ENCODE measurements around the gene EFHD2. TPM values are rescaled to one million over a fixed set of nuclear protein-coding genes. Genes with fewer than 3 reads are reported as not detected.
"Not testable (repeated sequence)": the region's sequence is repeated elsewhere in the genome, so short reads cannot be mapped to it uniquely, and the experiment has no call there.

Gene EFHD2
- total RNA-seq, 1 donor from 2014 or later, result 19.5 TPM

DNA sequence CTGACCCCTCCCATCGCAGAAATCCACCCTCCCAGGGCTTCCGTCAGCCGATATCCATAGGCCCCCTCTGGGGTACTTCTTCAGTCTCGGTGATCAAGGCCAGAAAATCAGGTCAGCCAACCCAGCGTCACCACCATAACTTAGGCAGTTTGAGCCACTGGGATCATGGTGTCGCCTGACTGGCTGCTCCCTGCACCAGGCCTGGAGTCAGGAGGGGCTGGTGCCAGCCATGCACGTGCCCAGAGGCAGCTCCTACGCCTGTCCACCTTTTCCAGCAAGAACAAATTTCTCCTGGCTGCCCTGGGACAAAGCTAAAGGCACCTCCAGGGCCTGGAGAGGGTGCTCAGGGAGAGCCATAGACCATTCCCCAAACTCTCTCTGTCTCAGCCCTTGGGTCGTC lies 23.8 kb downstream of the EFHD2 start:
- Mint-ChIP-seq H3K9me3 (no peaks in the 10 kb centered on the region), H3K36me3 (no peaks in the 10 kb centered on the region), H3K27me3 (no peaks in the 10 kb centered on the region), H3K4me3 (no peak overlapping the region), H3K4me1 (ENCODE audit: unreplicated experiment) (peaks cover 3% of the 10 kb centered on the region), H3K27ac (no peak overlapping the region)
- DNase-seq (ENCODE audit: extremely low spot score, unreplicated experiment), result no peak
- TF ChIP-seq, protein P1, sequence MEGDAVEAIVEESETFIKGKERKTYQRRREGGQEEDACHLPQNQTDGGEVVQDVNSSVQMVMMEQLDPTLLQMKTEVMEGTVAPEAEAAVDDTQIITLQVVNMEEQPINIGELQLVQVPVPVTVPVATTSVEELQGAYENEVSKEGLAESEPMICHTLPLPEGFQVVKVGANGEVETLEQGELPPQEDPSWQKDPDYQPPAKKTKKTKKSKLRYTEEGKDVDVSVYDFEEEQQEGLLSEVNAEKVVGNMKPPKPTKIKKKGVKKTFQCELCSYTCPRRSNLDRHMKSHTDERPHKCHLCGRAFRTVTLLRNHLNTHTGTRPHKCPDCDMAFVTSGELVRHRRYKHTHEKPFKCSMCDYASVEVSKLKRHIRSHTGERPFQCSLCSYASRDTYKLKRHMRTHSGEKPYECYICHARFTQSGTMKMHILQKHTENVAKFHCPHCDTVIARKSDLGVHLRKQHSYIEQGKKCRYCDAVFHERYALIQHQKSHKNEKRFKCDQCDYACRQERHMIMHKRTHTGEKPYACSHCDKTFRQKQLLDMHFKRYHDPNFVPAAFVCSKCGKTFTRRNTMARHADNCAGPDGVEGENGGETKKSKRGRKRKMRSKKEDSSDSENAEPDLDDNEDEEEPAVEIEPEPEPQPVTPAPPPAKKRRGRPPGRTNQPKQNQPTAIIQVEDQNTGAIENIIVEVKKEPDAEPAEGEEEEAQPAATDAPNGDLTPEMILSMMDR (conservative IDR thresholded peaks at IDR 0.05), result no peak

DNA sequence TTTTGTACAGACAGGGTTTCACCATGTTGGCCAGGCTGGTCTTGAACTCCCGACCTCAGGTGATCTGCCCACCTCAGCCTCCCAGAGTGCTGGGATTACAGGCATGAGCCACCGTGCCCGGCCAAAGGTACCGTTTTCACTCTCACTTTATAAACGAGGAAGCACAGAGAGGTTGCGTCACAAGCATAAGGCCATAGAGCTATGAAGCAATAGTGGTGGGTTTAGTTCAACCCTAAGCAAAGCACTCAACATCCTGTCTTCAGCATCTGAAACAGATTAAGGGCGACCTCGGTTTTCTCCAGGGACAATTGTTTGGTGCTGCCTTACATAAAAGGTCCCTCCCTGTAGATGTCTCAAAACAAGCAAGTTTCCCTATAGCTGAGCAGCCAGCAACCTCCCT lies 25.1 kb downstream of the EFHD2 start:
- not testable (repeated sequence) for H3K9me3 Mint-ChIP-seq; H3K4me3 Mint-ChIP-seq; H3K27me3 Mint-ChIP-seq; H3K4me1 Mint-ChIP-seq (ENCODE audit: unreplicated experiment); H3K27ac Mint-ChIP-seq; DNase-seq (ENCODE audit: extremely low spot score, unreplicated experiment); H3K36me3 Mint-ChIP-seq

DNA sequence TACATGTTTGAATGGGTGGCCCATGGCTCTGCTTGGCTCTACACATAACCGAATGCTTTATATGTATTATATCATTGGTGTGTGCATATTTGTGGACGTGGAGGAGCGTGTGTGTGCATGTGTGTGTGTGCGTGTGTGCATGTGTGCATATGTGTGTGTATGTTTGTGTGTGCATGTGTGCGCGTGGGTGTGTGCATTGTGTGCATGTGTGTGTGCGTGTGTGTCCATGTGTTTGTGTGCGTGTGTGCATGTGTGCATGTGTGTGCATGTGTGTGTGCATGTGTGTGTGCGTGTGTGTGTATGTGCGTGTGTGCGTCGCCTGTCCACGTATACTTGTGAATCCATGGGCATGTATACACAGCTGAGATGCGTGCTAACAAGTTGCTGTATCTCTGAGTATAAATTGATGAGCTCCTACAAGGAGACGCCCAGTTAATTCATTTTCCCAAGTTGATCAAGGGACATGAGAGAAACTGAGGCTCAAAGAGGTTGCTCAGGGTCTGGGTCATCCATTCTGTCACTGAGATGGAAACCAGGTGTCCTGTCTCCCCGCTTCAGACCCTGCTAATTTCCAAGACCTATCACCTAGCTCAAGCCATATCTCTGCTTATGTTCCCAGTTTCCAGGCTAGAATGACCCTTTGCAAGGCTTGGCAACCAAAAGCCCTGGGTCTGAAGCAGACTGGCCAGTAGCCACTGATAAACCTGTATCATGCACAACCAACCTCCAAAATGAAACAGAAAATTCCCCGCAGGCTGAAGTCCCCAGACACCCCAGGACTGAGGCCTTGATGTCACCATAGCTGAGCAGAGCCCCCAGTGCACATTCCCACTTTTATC lies 25.8 kb downstream of the EFHD2 start:
- H3K4me1 Mint-ChIP-seq (ENCODE audit: unreplicated experiment), result peaks cover 3% of the 10 kb centered on the region
- TF ChIP-seq, protein P1 (conservative IDR thresholded peaks at IDR 0.05), result no peak
- no peak overlapping the region for H3K4me3 Mint-ChIP-seq

DNA sequence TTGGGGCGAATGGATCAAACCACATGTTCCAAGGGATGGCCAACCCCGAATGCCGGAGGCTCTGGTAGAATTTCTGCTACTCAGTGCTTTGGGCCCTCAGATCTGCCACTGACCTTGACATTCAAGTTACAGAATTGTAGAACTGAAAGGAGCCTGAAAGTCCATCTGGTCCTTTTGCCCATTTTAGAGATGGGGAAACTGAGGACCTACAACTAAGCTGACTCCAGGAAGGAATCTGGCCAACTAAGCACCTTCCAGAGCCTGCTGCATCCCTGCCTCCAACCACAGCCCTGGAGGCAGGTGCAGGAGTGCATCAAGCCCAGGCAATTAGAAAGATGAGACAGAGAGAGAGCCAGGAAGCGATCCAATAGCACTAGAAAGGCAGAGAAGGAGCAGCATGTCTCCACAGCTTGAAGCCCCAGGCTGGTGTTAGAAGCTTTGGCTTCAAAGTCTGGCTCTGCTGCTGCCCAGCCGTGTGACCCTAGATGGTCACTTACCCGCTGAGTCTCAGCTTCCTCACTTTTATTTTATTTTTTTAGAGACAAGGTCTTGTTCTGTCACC lies 27.3 kb downstream of the EFHD2 start:
- Mint-ChIP-seq H3K9me3 (no peaks in the 10 kb centered on the region), H3K4me3 (no peak overlapping the region), H3K27ac (no peak overlapping the region), H3K4me1 (ENCODE audit: unreplicated experiment) (peaks cover 3% of the 10 kb centered on the region), H3K36me3 (no peaks in the 10 kb centered on the region), H3K27me3 (no peaks in the 10 kb centered on the region)
- TF ChIP-seq, protein P1 (conservative IDR thresholded peaks at IDR 0.05), result no peak
- DNase-seq (ENCODE audit: extremely low spot score, unreplicated experiment), result no peak

More for the DNA sequence above, 25.8 kb downstream of the EFHD2 start:
- DNase-seq (ENCODE audit: extremely low spot score, unreplicated experiment), result no peak
- Mint-ChIP-seq H3K36me3 (no peaks in the 10 kb centered on the region), H3K27me3 (no peaks in the 10 kb centered on the region), H3K9me3 (no peaks in the 10 kb centered on the region), H3K27ac (no peak overlapping the region)

DNA sequence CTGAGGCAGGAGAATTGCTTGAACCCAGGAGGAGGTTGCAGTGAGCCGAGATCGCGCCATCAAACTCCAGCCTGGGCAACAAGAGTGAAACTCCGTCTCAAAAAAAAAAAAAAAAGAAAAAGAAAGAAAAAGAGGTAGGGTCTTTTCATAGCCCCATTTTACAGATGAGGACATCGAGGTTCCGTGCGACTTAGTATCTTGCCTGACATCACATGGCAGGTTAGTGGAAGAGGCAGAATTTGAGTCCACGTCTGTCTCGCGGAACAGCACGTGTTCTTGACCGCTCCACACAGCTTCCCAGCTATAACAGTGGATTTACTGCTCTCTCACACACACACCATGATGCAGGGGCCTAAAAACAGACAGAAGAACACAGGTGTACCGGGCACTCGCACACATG lies 29.6 kb downstream of the EFHD2 start:
- Mint-ChIP-seq H3K36me3 (no peaks in the 10 kb centered on the region), H3K4me3 (no peak overlapping the region), H3K27ac (no peak overlapping the region), H3K27me3 (no peaks in the 10 kb centered on the region), H3K4me1 (ENCODE audit: unreplicated experiment) (peaks cover 5% of the 10 kb centered on the region), H3K9me3 (no peaks in the 10 kb centered on the region)
- TF ChIP-seq, protein P1 (conservative IDR thresholded peaks at IDR 0.05), result no peak
- DNase-seq (ENCODE audit: extremely low spot score, unreplicated experiment), result no peak

DNA sequence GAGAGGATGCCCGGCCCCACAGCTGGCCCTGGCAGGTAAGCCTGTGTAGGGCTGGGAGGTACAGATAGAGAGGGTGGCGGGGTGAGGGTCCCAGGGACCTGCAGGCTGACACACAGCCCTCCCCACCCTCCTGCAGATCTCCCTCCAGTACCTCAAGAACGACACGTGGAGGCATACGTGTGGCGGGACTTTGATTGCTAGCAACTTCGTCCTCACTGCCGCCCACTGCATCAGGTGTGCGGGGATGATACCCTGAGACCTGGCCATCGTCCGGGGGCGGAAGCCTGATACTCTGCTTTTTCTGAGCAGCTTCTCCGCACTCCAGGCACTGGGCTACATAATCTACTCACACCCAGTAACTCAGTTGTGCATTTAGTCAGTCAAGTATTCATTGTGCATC lies 30.7 kb downstream of the EFHD2 start:
- no peak overlapping the region for H3K4me3 Mint-ChIP-seq
- H3K27me3 Mint-ChIP-seq, result no peaks in the 10 kb centered on the region
- peaks cover 5% of the 10 kb centered on the region for H3K4me1 Mint-ChIP-seq (ENCODE audit: unreplicated experiment)
- no peak overlapping the region for H3K27ac Mint-ChIP-seq
- DNase-seq (ENCODE audit: extremely low spot score, unreplicated experiment), result no peak
- no peaks in the 10 kb centered on the region for H3K36me3 Mint-ChIP-seq
- no peaks in the 10 kb centered on the region for H3K9me3 Mint-ChIP-seq
- TF ChIP-seq, protein P1 (conservative IDR thresholded peaks at IDR 0.05), result no peak

Measured in type B pancreatic cell (in vitro differentiated cells).